H9 (cell line): ENCODE results near the gene UBAC2. TPM values are rescaled to one million over a fixed set of nuclear protein-coding genes. Genes with fewer than 3 reads are reported as not detected.

ENCODE experiments used
- DNase-seq: peaks from one replicate; pipeline ENCODE4 v3.0.0-alpha.2; 2017
- H2AFZ ChIP-seq: one replicate; pipeline ENCODE4 v1.6.1; 2013; ENCODE audit warnings: mild to moderate bottlenecking, low read length, control low read depth, moderate library complexity
- H2AK5ac ChIP-seq: 2 replicates; pipeline ENCODE4 v1.6.1; 2013; ENCODE audit warnings: low read length, control low read depth, mixed read lengths; ENCODE audit not compliant: insufficient read length
- H2BK120ac ChIP-seq: one replicate; pipeline ENCODE4 v1.6.1; 2013; ENCODE audit warnings: low read depth, mild to moderate bottlenecking, low read length, control low read depth, inconsistent platforms; ENCODE audit not compliant: poor library complexity, severe bottlenecking
- H2BK12ac ChIP-seq: 2 replicates; pipeline ENCODE4 v1.6.1; 2013; ENCODE audit warnings: low read length, control low read depth, mixed read lengths, low read depth; ENCODE audit not compliant: insufficient read length
- H2BK15ac ChIP-seq: 2 replicates; pipeline ENCODE4 v1.6.1; 2013; ENCODE audit warnings: low read depth, low read length, control low read depth
- H2BK20ac ChIP-seq: one replicate; pipeline ENCODE4 v1.6.1; 2013; ENCODE audit warnings: low read depth, mild to moderate bottlenecking, low read length, control low read depth, inconsistent platforms; ENCODE audit not compliant: poor library complexity, severe bottlenecking
- H2BK5ac ChIP-seq: 2 replicates; pipeline ENCODE4 v1.6.1; 2013; ENCODE audit warnings: low read length, control low read depth, mixed read lengths; ENCODE audit not compliant: insufficient read length
- H3K14ac ChIP-seq: 2 replicates; pipeline ENCODE4 v1.6.1; 2013; ENCODE audit warnings: low read length, control low read depth; ENCODE audit not compliant: insufficient read depth
- H3K18ac ChIP-seq: 2 replicates; pipeline ENCODE4 v1.6.1; 2013; ENCODE audit warnings: low read depth, mild to moderate bottlenecking, mixed read lengths, low read length, control low read depth; ENCODE audit not compliant: insufficient read length
- H3K23ac ChIP-seq: 2 replicates; pipeline ENCODE4 v1.6.1; 2013; ENCODE audit warnings: low read length, control low read depth, mixed read lengths, low read depth; ENCODE audit not compliant: insufficient read length
- H3K23me2 ChIP-seq: 2 replicates; pipeline ENCODE4 v1.6.1; 2013; ENCODE audit warnings: low read depth, mild to moderate bottlenecking, mixed read lengths, low read length, control low read depth; ENCODE audit not compliant: insufficient read length, poor library complexity, severe bottlenecking
- H3K27ac ChIP-seq: 2 replicates; pipeline ENCODE4 v1.5.1; 2013; ENCODE audit warnings: low read length, control low read depth, mixed read lengths, low read depth; ENCODE audit not compliant: insufficient read length
- H3K27me3 ChIP-seq: 2 replicates; pipeline ENCODE4 v1.6.1; 2013; ENCODE audit warnings: low read length, control low read depth, inconsistent platforms; ENCODE audit not compliant: insufficient read depth
- H3K4ac ChIP-seq: 2 replicates; pipeline ENCODE4 v1.6.1; 2013; ENCODE audit warnings: low read depth, mild to moderate bottlenecking, control low read depth, inconsistent platforms, low read length, moderate library complexity
- H3K4me1 ChIP-seq: 2 replicates; pipeline ENCODE4 v1.6.1; 2013; ENCODE audit warnings: low read length, control low read depth, inconsistent platforms; ENCODE audit not compliant: insufficient read depth
- H3K4me2 ChIP-seq: 2 replicates; pipeline ENCODE4 v1.6.1; 2013; ENCODE audit warnings: low read length, control low read depth, mixed read lengths; ENCODE audit not compliant: insufficient read length, insufficient read depth
- H3K56ac ChIP-seq: 2 replicates; pipeline ENCODE4 v1.6.1; 2013; ENCODE audit warnings: low read depth, mild to moderate bottlenecking, mixed read lengths, low read length, control low read depth; ENCODE audit not compliant: insufficient read length
- H3K79me1 ChIP-seq: 2 replicates; pipeline ENCODE4 v1.6.1; 2013; ENCODE audit warnings: low read depth, mild to moderate bottlenecking, moderate library complexity, low read length, control low read depth, inconsistent platforms; ENCODE audit not compliant: insufficient read depth, poor library complexity, severe bottlenecking
- H3K79me2 ChIP-seq: 2 replicates; pipeline ENCODE4 v1.6.1; 2013; ENCODE audit warnings: low read length, control low read depth, inconsistent platforms; ENCODE audit not compliant: insufficient read depth
- H3K9ac ChIP-seq: 2 replicates; pipeline ENCODE4 v1.6.1; 2013; ENCODE audit warnings: low read length, control low read depth, mixed read lengths; ENCODE audit not compliant: insufficient read length; ENCODE audit errors: extremely low read depth
- H3K9me3 ChIP-seq: one replicate; pipeline ENCODE4 v1.6.1; 2013; ENCODE audit warnings: low read depth, low read length, inconsistent platforms; ENCODE audit not compliant: control insufficient read depth
- H3T11ph ChIP-seq: one replicate; pipeline ENCODE4 v1.6.1; 2013; ENCODE audit warnings: mild to moderate bottlenecking, low read length, control low read depth, inconsistent platforms
- H4K20me1 ChIP-seq: one replicate; pipeline ENCODE4 v1.6.1; 2013; ENCODE audit not compliant: control insufficient read depth, insufficient read length, insufficient read depth
- H4K5ac ChIP-seq: 2 replicates; pipeline ENCODE4 v1.6.1; 2013; ENCODE audit warnings: low read depth, mild to moderate bottlenecking, mixed read lengths, low read length, control low read depth; ENCODE audit not compliant: insufficient read length
- H4K8ac ChIP-seq: replicated peaks from 2 replicates; pipeline ENCODE4 v1.6.1; 2013; ENCODE audit warnings: low read length, control low read depth, mixed read lengths, low read depth; ENCODE audit not compliant: insufficient read length
- H4K91ac ChIP-seq: 2 replicates; pipeline ENCODE4 v1.6.1; 2013; ENCODE audit warnings: low read depth, mild to moderate bottlenecking, moderate library complexity, mixed read lengths, low read length, control low read depth; ENCODE audit not compliant: insufficient read length
- H3K27ac Mint-ChIP-seq, 3 experiments: 2 replicates in 2 of 3; 3 replicates in 1 of 3; pipeline ENCODE4 v1.8.0; 2020 to 2021; ENCODE audit warnings: mixed read lengths in 3 of 3, mild to moderate bottlenecking in 1 of 3, moderate library complexity in 1 of 3
- H3K27me3 Mint-ChIP-seq: 2 replicates; pipeline ENCODE4 v1.8.0; 2021; ENCODE audit warnings: low read depth, mild to moderate bottlenecking, moderate library complexity, mixed read lengths
- H3K36me3 Mint-ChIP-seq, 3 experiments: 2 replicates in 2 of 3; 3 replicates in 1 of 3; pipeline ENCODE4 v1.8.0; 2020 to 2021; ENCODE audit warnings: low read depth in 3 of 3, mixed read lengths in 3 of 3; ENCODE audit not compliant: insufficient read depth in 1 of 3
- H3K4me1 Mint-ChIP-seq, 2 experiments: 2 replicates each; pipeline ENCODE4 v1.8.0; 2020; ENCODE audit warnings: mixed read lengths in 2 of 2
- H3K4me3 Mint-ChIP-seq, 2 experiments: 2 replicates in 1 of 2; 3 replicates in 1 of 2; pipeline ENCODE4 v1.8.0; 2020 to 2021; ENCODE audit warnings: mild to moderate bottlenecking in 2 of 2, mixed read lengths in 2 of 2, moderate library complexity in 1 of 2
- H3K9me3 Mint-ChIP-seq, 2 experiments: 2 replicates in 1 of 2; 3 replicates in 1 of 2; pipeline ENCODE4 v1.8.0; 2020; ENCODE audit warnings: mild to moderate bottlenecking in 2 of 2, mixed read lengths in 2 of 2, moderate library complexity in 1 of 2
- CTCF ChIP-seq: fragments of 200-600 bp; sonication (generic); conservative IDR thresholded peaks from 3 replicates; pipeline ENCODE4 v1.8.0; 2021; ENCODE audit warnings: antibody characterized with exemption, mild to moderate bottlenecking
- WGBS: extraction: QIAGEN DNeasy Blood & Tissue Kit; methylation state at CpG from one replicate; pipeline ENCODE4 v1.1.7; 2013; ENCODE audit warnings: missing lambda C conversion rate, low lambda C conversion rate, mixed read lengths; ENCODE audit not compliant: insufficient read length; ENCODE audit errors: extremely low coverage; 5-methylcytosine and 5-hydroxymethylcytosine counted together
- total RNA-seq: library from RNA; stranded (reverse); gene quantifications from 2 replicates; pipeline ENCODE4 v1.2.1, GENCODE V29; 2021

Gene UBAC2
- total RNA-seq, 1 experiment from 2014 or later: 52.3 TPM

- Histone ChIP-seq H3K4me1 (no peaks in the 10 kb centered on the region), H3K56ac (no peak overlapping the region), H3K4me2 (no peak overlapping the region), H3K23me2 (no peaks in the 10 kb centered on the region), H2AFZ (no peak overlapping the region), H4K5ac (no peak overlapping the region), H2BK5ac (no peak overlapping the region), H4K91ac (no peak overlapping the region), H3K23ac (no peak overlapping the region), H4K20me1 (peaks cover 2% of the 10 kb centered on the region), H3K4ac (no peak overlapping the region), H3T11ph (no peak overlapping the region), H2BK120ac (no peak overlapping the region), H3K18ac (no peak overlapping the region), H2BK12ac (no peak overlapping the region), H3K79me2 (no peaks in the 10 kb centered on the region), H2BK20ac (no peak overlapping the region), H4K8ac (no peak overlapping the region), H2BK15ac (no peak overlapping the region), H3K9me3 (no peaks in the 10 kb centered on the region), H3K9ac (peak overlapping the region; percentile 23), H3K27me3 (no peaks in the 10 kb centered on the region), H3K14ac (no peak overlapping the region), H2AK5ac (no peak overlapping the region), H3K79me1 (no peaks in the 10 kb centered on the region), H3K27ac (no peak overlapping the region)
- no peak for DNase-seq
- Mint-ChIP-seq H3K4me3 (no peak overlapping the region), H3K9me3 (no peaks in the 10 kb centered on the region), H3K4me1 (peaks cover 4 to 8% of the 10 kb centered on the region in 2 experiments; a peak in 2 of 4 replicates), H3K27ac (no peak overlapping the region), H3K27me3 (no peaks in the 10 kb centered on the region), H3K36me3 (peaks cover 2 to 12% (median 7%) of the 10 kb centered on the region in 3 experiments; a peak in 5 of 7 replicates)
- no peak for TF ChIP-seq CTCF
- WGBS: no CpG with 5 or more reads among the region's 3 CpGs
Measured at GRCh38 chr13:99256709-99257108, 56.1 kb downstream of the UBAC2 start.
